LHCN-M2 (cell line): Measurements from ENCODE around the gene NELFB. TPM values are rescaled to one million over a fixed set of nuclear protein-coding genes. Genes with fewer than 3 reads are reported as not detected.

Experiments
- DNase-seq: peaks from one replicate; pipeline ENCODE4 v3.0.0-alpha.2; 2012; ENCODE audit warnings: low read depth
- total RNA-seq: library from RNA; depleted of rRNA; stranded (reverse); fragments of >200 nt; gene quantifications from 2 replicates; pipeline ENCODE4 v1.2.3, GENCODE V29; 2014; rRNA removed

The NELFB gene
- total RNA-seq, 1 experiment from 2014 or later, result 60.7 TPM

- no peak for DNase-seq
Observed at GRCh38 chr9:137313956-137314560, 58.9 kb downstream of the NELFB start.

GRCh38 chr9:137314561-137315560, 59.7 kb downstream of the NELFB start:
- no peak for DNase-seq

DNA sequence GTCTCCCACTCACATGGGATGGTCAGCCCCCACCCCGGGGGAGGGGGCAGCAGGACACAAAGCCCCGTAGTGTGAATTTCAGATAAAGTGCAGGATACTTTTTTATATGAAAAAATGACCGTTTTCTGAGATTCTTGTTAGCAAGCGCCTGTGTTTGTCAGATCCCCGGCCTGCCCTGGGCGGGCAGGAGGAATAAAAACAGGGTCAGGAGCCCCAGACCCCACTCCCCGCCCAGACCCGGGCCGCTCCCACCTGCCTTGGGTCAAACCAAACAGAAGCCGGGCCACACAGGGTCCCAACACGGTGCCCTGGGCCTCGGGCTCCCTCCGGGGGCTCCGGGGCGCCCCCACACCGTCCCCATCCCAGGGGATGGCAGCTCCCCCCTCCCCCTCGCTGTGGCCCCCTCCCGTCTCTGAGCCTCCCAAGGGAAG, 60.5 kb downstream of the NELFB start:
- DNase-seq, result no peak

- DNase-seq, result no peak
Observed at GRCh38 chr9:137316012-137316981, 61.2 kb downstream of the NELFB start.

- no peak for DNase-seq
Observed at GRCh38 chr9:137317021-137317717, 62.0 kb downstream of the NELFB start.

- DNase-seq, result no peak
Observed at GRCh38 chr9:137317718-137318511, 62.8 kb downstream of the NELFB start.

DNA sequence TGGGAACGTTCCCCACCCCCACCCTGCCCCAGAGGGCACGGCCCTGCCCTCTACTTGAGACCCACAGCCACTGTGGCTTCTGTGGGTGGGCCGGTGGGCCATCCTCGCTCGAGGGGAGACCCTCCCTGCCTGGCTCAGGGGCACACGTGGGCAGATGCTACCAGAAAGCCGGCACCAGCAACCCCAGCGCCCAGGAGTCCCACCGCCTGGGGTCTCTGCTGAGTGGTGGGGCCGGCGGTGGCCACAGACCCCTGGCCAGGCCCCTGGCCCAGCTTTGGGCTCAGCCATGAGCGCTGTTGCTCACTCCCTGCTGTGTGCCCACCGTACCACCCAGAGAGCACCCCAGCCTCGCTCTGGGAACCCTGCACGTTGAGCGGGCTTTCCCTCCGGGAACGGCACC, 63.5 kb downstream of the NELFB start:
- DNase-seq, result no peak

DNA sequence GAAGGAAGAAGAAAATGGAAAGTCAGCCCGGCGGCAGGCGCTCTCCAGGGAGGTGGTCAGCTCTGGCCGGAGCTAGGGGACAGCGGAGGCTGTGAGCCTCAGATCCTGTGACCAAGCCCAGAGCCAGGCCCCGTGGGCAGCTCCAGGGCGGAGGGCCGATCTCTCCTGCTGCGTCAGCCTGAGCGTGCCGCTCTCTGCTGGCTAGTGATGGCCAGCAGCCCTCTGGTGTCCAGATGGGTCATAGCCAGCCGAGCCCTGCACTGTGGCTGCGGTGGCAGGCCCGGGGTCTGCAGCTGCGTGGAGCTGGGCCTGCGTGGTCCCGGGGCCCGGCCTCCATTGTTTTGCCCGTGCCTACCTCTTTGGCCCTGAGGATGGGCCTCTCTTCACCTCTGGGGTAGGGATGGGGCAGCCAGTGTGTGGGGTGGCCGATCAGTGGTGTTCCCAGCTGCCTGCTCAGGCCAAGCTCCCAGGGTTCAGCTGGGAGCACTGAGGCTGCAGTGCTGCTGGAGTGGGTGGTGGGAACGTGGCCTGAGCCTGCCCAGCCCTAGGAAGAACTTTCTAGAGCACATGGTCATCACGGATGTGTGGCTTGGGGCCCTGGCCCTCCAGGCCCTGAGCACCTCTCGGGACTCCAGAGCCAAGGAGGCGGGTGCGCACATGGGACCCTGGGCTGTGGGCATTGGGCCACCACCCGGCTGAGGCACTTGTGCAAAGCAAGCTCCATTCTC, 64.0 kb downstream of the NELFB start:
- DNase-seq, result peak; percentile 52

DNA sequence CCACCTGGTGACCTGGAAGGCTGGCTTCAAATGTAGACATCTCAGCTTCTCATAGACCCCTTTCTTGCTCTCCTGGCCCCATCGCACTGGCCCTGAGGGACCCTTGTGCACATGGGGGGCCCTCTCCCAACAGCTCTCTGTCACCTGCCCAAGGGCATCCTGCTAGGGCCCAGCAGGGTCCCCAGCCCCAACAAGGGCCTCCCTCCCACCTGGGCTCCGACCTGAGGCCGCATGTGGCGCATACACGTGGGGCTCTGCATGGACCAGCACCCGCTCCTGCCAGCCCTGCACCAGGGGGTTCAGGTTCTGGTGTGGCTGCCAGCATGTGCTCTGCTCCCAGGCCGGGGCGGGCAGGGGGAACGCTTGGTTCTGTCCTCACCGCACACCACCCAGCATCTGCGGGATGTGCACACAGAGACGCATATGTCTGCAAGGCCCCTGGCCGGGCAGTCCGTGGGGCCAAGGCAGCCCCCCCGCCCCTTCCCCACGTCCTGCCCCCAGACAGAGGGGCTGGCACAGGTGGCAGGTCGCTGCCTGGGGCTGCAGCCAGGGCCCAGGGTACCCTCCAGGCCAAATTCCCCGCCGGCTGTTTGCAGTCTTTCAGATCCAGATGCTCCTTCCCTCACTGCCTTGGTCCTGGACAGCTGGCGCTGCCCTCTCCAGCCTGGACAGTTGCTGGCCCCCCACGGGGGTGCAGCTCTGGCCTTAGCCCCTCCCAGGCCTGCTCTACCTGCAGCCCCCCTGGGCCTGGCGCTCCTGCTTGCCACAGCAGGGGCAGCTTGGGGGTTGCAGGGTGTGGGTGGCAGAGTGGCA, 64.8 kb downstream of the NELFB start:
- DNase-seq, result no peak

DNA sequence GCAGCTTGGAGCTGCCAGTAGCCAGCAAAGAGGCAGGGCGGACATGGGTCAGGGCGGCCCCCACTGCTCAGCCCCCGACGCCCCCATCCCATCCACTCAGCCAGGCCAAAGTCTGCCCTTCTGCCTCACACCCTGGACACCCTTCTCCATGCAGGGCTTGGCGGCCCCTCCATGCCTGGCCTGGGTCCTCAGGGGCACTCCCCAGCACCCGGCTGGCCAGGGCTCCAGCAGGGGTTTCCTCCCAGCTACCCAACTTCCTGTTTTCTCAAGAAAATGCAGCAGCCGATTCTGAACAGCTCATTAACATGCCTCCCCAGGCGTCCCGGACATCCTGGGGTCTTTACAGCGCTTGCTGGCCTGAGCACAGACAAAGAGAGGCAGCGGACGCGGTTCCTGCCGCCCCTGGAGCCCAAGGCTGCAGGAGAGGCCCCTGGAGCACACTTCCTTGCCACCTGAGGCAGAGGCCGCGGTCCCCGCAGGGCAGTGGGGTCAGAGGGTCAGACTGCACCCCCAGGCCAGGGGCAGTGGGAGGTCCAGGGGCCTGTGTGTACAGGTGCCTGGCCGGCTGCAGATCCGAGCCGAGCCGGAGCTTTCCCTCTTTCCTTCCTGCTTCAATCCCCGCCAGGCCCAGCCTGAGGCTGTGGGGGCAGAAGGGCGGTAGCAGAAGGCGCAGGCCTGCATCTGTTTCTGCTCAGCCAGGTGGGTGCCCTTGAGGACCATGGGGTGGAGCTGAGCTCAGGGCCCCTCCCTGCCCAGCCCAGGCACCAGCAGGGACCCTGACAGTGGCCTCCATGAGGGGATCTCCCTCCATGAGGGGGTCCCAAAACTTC, 65.6 kb downstream of the NELFB start:
- DNase-seq, result no peak

- DNase-seq, result no peak
Observed at GRCh38 chr9:137321726-137322361, 66.7 kb downstream of the NELFB start.

Other genes starting within 250 kb of the NELFB start
- gene ABCA2, start 227.1 kb upstream of the NELFB start, total RNA-seq, result 13.2 and 15.5 TPM in 2 replicates
- not detected in 2 replicates for gene FUT7, start 223.2 kb upstream of the NELFB start, total RNA-seq
- 5.3 and 5.5 TPM in 2 replicates for gene NPDC1, start 209.2 kb upstream of the NELFB start, total RNA-seq
- gene ENTPD2, start 201.3 kb upstream of the NELFB start, total RNA-seq, result not detected in 2 replicates
- gene SAPCD2, start 184.8 kb upstream of the NELFB start, total RNA-seq, result 16.1 and 17.7 TPM in 2 replicates
- gene UAP1L1, start 177.8 kb upstream of the NELFB start, total RNA-seq, result 13.6 and 17.6 TPM in 2 replicates
- 78.4 and 92.8 TPM in 2 replicates for gene MAN1B1, start 168.3 kb upstream of the NELFB start, total RNA-seq
- 81.8 and 91.5 TPM in 2 replicates for gene DPP7, start 140.6 kb upstream of the NELFB start, total RNA-seq
- gene GRIN1, start 116.2 kb upstream of the NELFB start, total RNA-seq, result 0.29 TPM in 1 of 2 replicates, not detected in the other
- not detected in 2 replicates for gene LRRC26, start 85.3 kb upstream of the NELFB start, total RNA-seq
- 0.45 TPM in 1 of 2 replicates, not detected in the other for gene TMEM210, start 83.3 kb upstream of the NELFB start, total RNA-seq
- 21.9 and 24.4 TPM in 2 replicates for gene ANAPC2, start 66.8 kb upstream of the NELFB start, total RNA-seq
- 108 and 115 TPM in 2 replicates for gene SSNA1, start 66.7 kb upstream of the NELFB start, total RNA-seq
- 6.3 and 10.7 TPM in 2 replicates for gene TPRN, start 54.6 kb upstream of the NELFB start, total RNA-seq
- 45.7 and 50.1 TPM in 2 replicates for gene TMEM203, start 49.7 kb upstream of the NELFB start, total RNA-seq
- 15.4 and 16.9 TPM in 2 replicates for gene NDOR1, start 49.6 kb upstream of the NELFB start, total RNA-seq
- 0.26 TPM in 1 of 2 replicates, not detected in the other for gene RNF208, start 33.1 kb upstream of the NELFB start, total RNA-seq
- gene CYSRT1, start 30.2 kb upstream of the NELFB start, total RNA-seq, result 4.1 and 4.4 TPM in 2 replicates
- 0.06 and 0.23 TPM in 2 replicates for gene RNF224, start 27.8 kb upstream of the NELFB start, total RNA-seq
- gene SLC34A3, start 24.4 kb upstream of the NELFB start, total RNA-seq, result 0.06 TPM in 1 of 2 replicates, not detected in the other
- 517 and 586 TPM in 2 replicates for gene TUBB4B, start 14.0 kb upstream of the NELFB start, total RNA-seq
- gene STPG3, start 4.0 kb upstream of the NELFB start, total RNA-seq, result not detected in 2 replicates
- 2.6 and 2.8 TPM in 2 replicates for gene TOR4A, start 22.4 kb downstream of the NELFB start, total RNA-seq
- gene NRARP, start 46.9 kb downstream of the NELFB start, total RNA-seq, result 0.06 TPM in 1 of 2 replicates, not detected in the other
- 4.0 and 6.5 TPM in 2 replicates for gene EXD3, start 167.8 kb downstream of the NELFB start, total RNA-seq
- gene NOXA1, start 168.1 kb downstream of the NELFB start, total RNA-seq, result 0.17 and 0.19 TPM in 2 replicates
- gene ENTPD8, start 186.0 kb downstream of the NELFB start, total RNA-seq, result not detected in 2 replicates
- 53.7 and 64.0 TPM in 2 replicates for gene NSMF, start 204.0 kb downstream of the NELFB start, total RNA-seq